ENCODE data around the gene PTPRN2.
"Not testable (repeated sequence)": the region's sequence is repeated elsewhere in the genome, so short reads cannot be mapped to it uniquely, and the experiment has no call there.

DNA sequence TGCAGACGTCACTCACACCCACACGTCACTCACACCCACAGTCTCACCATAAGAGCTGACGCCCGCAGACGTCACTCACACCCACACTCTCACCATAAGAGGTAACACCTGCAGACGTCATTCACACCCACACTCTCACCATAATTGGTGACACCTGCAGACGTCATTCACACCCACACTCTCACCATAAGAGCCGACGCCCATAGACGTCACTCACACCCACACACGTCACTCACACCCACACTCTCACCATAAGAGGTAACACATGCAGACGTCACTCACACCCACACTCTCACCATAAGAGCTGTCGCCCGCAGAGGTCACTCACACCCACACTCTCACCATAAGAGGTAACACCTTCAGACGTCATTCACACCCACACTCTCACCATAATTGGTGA, 246.5 kb downstream of the PTPRN2 start:
- TF ChIP-seq TAF1 (IDR thresholded peaks at IDR 0.05; ENCODE audit: borderline replicate concordance, low read depth, low read length); EZH2phosphoT487 (IDR thresholded peaks at IDR 0.05; ENCODE audit: borderline replicate concordance, low read depth); POLR2AphosphoS5 (IDR thresholded peaks at IDR 0.05; ENCODE audit: low read depth, low read length); YY1 (IDR thresholded peaks at IDR 0.05; ENCODE audit: low read depth); GABPA (IDR thresholded peaks at IDR 0.05; ENCODE audit: low read depth); EP300 (IDR thresholded peaks at IDR 0.05; ENCODE audit: borderline replicate concordance in 1 of 2, low read depth in 1 of 2, low read length in 1 of 2); RAD21 (IDR thresholded peaks at IDR 0.05; ENCODE audit: low read length); SIN3A (IDR thresholded peaks at IDR 0.05; ENCODE audit: borderline replicate concordance, low read depth, low read length); NRF1 (IDR thresholded peaks at IDR 0.05; ENCODE audit: low read depth, low read length): not testable (repeated sequence)
- TF ChIP-seq, protein P1, sequence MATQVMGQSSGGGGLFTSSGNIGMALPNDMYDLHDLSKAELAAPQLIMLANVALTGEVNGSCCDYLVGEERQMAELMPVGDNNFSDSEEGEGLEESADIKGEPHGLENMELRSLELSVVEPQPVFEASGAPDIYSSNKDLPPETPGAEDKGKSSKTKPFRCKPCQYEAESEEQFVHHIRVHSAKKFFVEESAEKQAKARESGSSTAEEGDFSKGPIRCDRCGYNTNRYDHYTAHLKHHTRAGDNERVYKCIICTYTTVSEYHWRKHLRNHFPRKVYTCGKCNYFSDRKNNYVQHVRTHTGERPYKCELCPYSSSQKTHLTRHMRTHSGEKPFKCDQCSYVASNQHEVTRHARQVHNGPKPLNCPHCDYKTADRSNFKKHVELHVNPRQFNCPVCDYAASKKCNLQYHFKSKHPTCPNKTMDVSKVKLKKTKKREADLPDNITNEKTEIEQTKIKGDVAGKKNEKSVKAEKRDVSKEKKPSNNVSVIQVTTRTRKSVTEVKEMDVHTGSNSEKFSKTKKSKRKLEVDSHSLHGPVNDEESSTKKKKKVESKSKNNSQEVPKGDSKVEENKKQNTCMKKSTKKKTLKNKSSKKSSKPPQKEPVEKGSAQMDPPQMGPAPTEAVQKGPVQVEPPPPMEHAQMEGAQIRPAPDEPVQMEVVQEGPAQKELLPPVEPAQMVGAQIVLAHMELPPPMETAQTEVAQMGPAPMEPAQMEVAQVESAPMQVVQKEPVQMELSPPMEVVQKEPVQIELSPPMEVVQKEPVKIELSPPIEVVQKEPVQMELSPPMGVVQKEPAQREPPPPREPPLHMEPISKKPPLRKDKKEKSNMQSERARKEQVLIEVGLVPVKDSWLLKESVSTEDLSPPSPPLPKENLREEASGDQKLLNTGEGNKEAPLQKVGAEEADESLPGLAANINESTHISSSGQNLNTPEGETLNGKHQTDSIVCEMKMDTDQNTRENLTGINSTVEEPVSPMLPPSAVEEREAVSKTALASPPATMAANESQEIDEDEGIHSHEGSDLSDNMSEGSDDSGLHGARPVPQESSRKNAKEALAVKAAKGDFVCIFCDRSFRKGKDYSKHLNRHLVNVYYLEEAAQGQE (IDR thresholded peaks at IDR 0.05; ENCODE audit: low read depth, low read length), result not testable (repeated sequence)
- TF ChIP-seq, protein P2, sequence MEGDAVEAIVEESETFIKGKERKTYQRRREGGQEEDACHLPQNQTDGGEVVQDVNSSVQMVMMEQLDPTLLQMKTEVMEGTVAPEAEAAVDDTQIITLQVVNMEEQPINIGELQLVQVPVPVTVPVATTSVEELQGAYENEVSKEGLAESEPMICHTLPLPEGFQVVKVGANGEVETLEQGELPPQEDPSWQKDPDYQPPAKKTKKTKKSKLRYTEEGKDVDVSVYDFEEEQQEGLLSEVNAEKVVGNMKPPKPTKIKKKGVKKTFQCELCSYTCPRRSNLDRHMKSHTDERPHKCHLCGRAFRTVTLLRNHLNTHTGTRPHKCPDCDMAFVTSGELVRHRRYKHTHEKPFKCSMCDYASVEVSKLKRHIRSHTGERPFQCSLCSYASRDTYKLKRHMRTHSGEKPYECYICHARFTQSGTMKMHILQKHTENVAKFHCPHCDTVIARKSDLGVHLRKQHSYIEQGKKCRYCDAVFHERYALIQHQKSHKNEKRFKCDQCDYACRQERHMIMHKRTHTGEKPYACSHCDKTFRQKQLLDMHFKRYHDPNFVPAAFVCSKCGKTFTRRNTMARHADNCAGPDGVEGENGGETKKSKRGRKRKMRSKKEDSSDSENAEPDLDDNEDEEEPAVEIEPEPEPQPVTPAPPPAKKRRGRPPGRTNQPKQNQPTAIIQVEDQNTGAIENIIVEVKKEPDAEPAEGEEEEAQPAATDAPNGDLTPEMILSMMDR (IDR thresholded peaks at IDR 0.05), result not testable (repeated sequence)
